HCT116 (cell line): ENCODE data around the gene KCNV2. TPM values are rescaled to one million over a fixed set of nuclear protein-coding genes. Genes with fewer than 3 reads are reported as not detected.

Experiments
- ATAC-seq: fragments of 200-7000 bp; cut with Tn5 transposase; 2 replicates; pipeline ENCODE4 v1.9.1; 2020; ENCODE audit warnings: mild to moderate bottlenecking, moderate library complexity
- BruUV-seq: library from RNA; stranded (reverse); fragments of 400-500 nt; replicated peaks from 2 replicates; lab custom pipeline; 2021; lab: Mats Ljungman, UMichigan
- CTCF ChIA-PET: fragments of 300-600 bp; sonication (Branson Sonifier 250); formaldehyde crosslinking; loops from one replicate; lab custom pipeline; 2021; ENCODE audit warnings: antibody characterized with exemption; lab: Charles Lee
- POLR2A ChIA-PET: fragments of 300-600, 350-600 bp; sonication (Branson Sonifier 250); formaldehyde crosslinking; loops from one replicate; lab custom pipeline; 2021; ENCODE audit warnings: antibody characterized with exemption; lab: Charles Lee
- RAD21 ChIA-PET, 2 experiments: fragments of 300-600 bp; sonication (Branson Sonifier 250); formaldehyde crosslinking; loops; one replicate each; lab custom pipeline; 2023; ENCODE audit warnings: low total read pairs in 2 of 2; ENCODE audit not compliant: uncharacterized antibody in 2 of 2, unreplicated experiment in 2 of 2, low non-redundant PET in 1 of 2; lab: Charles Lee
- DNase-seq: peaks from one replicate; pipeline ENCODE4 v3.0.0-alpha.2; 2010; ENCODE audit warnings: low read depth, low spot score
- H2AFZ ChIP-seq: fragments of 200-600 bp; shearing (Covaris generic), sonication (generic); 2 replicates; pipeline ENCODE4 v1.6.1; 2017; ENCODE audit warnings: low read depth, mixed run types, mixed read lengths, antibody characterized with exemption, low read length; ENCODE audit not compliant: poor library complexity, severe bottlenecking
- H3K27ac ChIP-seq: 2 replicates; pipeline ENCODE4 v1.5.1; 2012; ENCODE audit warnings: low read depth, low read length
- H3K27me3 ChIP-seq: fragments of 200-600 bp; sonication (generic); 2 replicates; pipeline ENCODE4 v1.6.1; 2016; ENCODE audit warnings: mixed run types, low read length, mixed read lengths; ENCODE audit not compliant: insufficient read depth
- H3K36me3 ChIP-seq, 2 experiments: fragments of 200-500 bp in 1 of 2; fragments of 200-600 bp in 1 of 2; sonication (Bioruptor generic) in 1 of 2; sonication (generic) in 1 of 2; 2 replicates each; pipeline versions ENCODE4 v1.5.1 to v1.6.1; 2014 to 2016; ENCODE audit warnings: low read length in 2 of 2, inconsistent platforms in 1 of 2, mixed read lengths in 1 of 2, mixed run types in 1 of 2; ENCODE audit not compliant: insufficient read depth in 2 of 2, control insufficient read depth in 1 of 2
- H3K4me1 ChIP-seq, 2 experiments: fragments of 200-600 bp in 1 of 2; sonication (generic) in 1 of 2; 2 replicates each; pipeline versions ENCODE4 v1.5.1 to v1.6.1; 2012 to 2017; ENCODE audit warnings: low read length in 2 of 2, inconsistent platforms in 1 of 2, mild to moderate bottlenecking in 1 of 2, mixed read lengths in 1 of 2, mixed run types in 1 of 2, moderate library complexity in 1 of 2; ENCODE audit not compliant: insufficient read depth in 2 of 2, control insufficient read depth in 1 of 2
- H3K4me2 ChIP-seq: fragments of 200-600 bp; sonication (generic); 2 replicates; pipeline ENCODE4 v1.6.1; 2017; ENCODE audit warnings: mixed run types, low read length, mixed read lengths
- H3K4me3 ChIP-seq, 2 experiments: fragments of 200-600 bp in 1 of 2; sonication (generic) in 1 of 2; replicated peaks in 1 of 2; 2 replicates each; pipeline ENCODE4 v1.5.1; 2011 to 2016; ENCODE audit warnings: low read length in 2 of 2, control low read depth in 1 of 2, low read depth in 1 of 2, mild to moderate bottlenecking in 1 of 2, mixed read lengths in 1 of 2, mixed run types in 1 of 2
- H3K79me2 ChIP-seq: fragments of 200-600 bp; sonication (generic); 2 replicates; pipeline ENCODE4 v1.6.1; 2017; ENCODE audit warnings: mild to moderate bottlenecking, mixed run types, low read length, moderate library complexity, mixed read lengths; ENCODE audit not compliant: insufficient read depth
- H3K9ac ChIP-seq: fragments of 200-600 bp; sonication (generic); 2 replicates; pipeline ENCODE4 v1.6.1; 2016; ENCODE audit warnings: low read length, mixed read lengths
- H3K9me2 ChIP-seq: fragments of 200-600 bp; sonication (generic), shearing (Covaris generic); 2 replicates; pipeline ENCODE4 v1.6.1; 2017; ENCODE audit warnings: mixed run types, mild to moderate bottlenecking, moderate library complexity; ENCODE audit not compliant: insufficient read depth
- H3K9me3 ChIP-seq, 2 experiments: fragments of 200-500 bp in 1 of 2; fragments of 200-600 bp in 1 of 2; sonication (Bioruptor generic) in 1 of 2; sonication (generic) in 1 of 2; 2 replicates each; pipeline ENCODE4 v1.6.1; 2014 to 2017; ENCODE audit warnings: low read length in 2 of 2, mixed read lengths in 2 of 2, inconsistent platforms in 1 of 2, low read depth in 1 of 2, mild to moderate bottlenecking in 1 of 2, mixed run types in 1 of 2, moderate library complexity in 1 of 2; ENCODE audit not compliant: control insufficient read depth in 1 of 2, insufficient read depth in 1 of 2
- H4K20me1 ChIP-seq: fragments of 200-600 bp; sonication (generic), shearing (Covaris generic); 2 replicates; pipeline ENCODE4 v1.6.1; 2017; ENCODE audit warnings: mixed run types, mild to moderate bottlenecking, moderate library complexity; ENCODE audit not compliant: insufficient read depth
- ATF3 ChIP-seq: IDR thresholded peaks from 2 replicates; pipeline ENCODE4 v1.6.1; 2012
- CBX3 ChIP-seq: IDR thresholded peaks from 2 replicates; pipeline ENCODE4 v1.6.1; 2012; ENCODE audit warnings: low read depth
- EGR1 ChIP-seq: IDR thresholded peaks from 2 replicates; pipeline ENCODE4 v1.6.1; 2012; ENCODE audit warnings: low read depth
- ELF1 ChIP-seq: IDR thresholded peaks from 2 replicates; pipeline ENCODE4 v1.6.1; 2012; ENCODE audit warnings: low read depth, borderline replicate concordance
- EZH2phosphoT487 ChIP-seq: fragments of 200-600 bp; IDR thresholded peaks from 2 replicates; pipeline ENCODE4 v1.6.1; 2018; ENCODE audit warnings: antibody characterized with exemption, borderline replicate concordance
- FOSL1 ChIP-seq: IDR thresholded peaks from 2 replicates; pipeline ENCODE4 v1.6.1; 2012; ENCODE audit warnings: low read depth
- MAX ChIP-seq: IDR thresholded peaks from 2 replicates; pipeline ENCODE4 v1.6.1; 2012
- POLR2A ChIP-seq: IDR thresholded peaks from 2 replicates; pipeline ENCODE4 v1.7.0; 2011; ENCODE audit warnings: borderline replicate concordance; ENCODE audit not compliant: insufficient read depth, insufficient read length; ENCODE audit errors: extremely low read depth
- RAD21 ChIP-seq: IDR thresholded peaks from 2 replicates; pipeline ENCODE4 v1.6.1; 2012; ENCODE audit warnings: low read depth, mild to moderate bottlenecking
- REST ChIP-seq: IDR thresholded peaks from 2 replicates; pipeline ENCODE4 v1.6.1; 2012; ENCODE audit warnings: low read depth
- SIN3A ChIP-seq: IDR thresholded peaks from 2 replicates; pipeline ENCODE4 v1.6.1; 2012; ENCODE audit warnings: low read depth
- SRF ChIP-seq: IDR thresholded peaks from 2 replicates; pipeline ENCODE4 v1.6.1; 2012; ENCODE audit warnings: low read depth
- TCF7L2 ChIP-seq: IDR thresholded peaks from 2 replicates; pipeline ENCODE4 v1.7.0; 2011; ENCODE audit warnings: borderline replicate concordance, inconsistent platforms; ENCODE audit not compliant: insufficient read depth, insufficient read length; ENCODE audit errors: extremely low read depth
- ZBTB33 ChIP-seq: IDR thresholded peaks from 2 replicates; pipeline ENCODE4 v1.6.1; 2011; ENCODE audit warnings: mild to moderate bottlenecking, low read length, moderate library complexity; ENCODE audit not compliant: insufficient replicate concordance; ENCODE audit errors: extremely low read depth
- intact Hi-C: fragments of 100-400 bp; cut with micrococcal nuclease; formaldehyde crosslinking; loops from 2 replicates; pipeline ENCODE4 v1.10.0; 2022
- total RNA-seq: library from RNA; stranded (reverse); gene quantifications from one replicate; pipeline ENCODE4 v1.2.1, GENCODE V29; 2021; ENCODE audit not compliant: unreplicated experiment

KCNV2 gene
- total RNA-seq, 1 experiment from 2014 or later = not detected

- no peaks in the 10 kb centered on the region for H4K20me1 ChIP-seq
- no peaks in the 10 kb centered on the region for H3K9me2 ChIP-seq
- TF ChIP-seq EGR1 (no peak), REST (no peak), SRF (no peak), ZBTB33 (no peak), EZH2phosphoT487 (no peak), RAD21 (no peak), POLR2A (no peak), MAX (no peak), FOSL1 (no peak), ATF3 (no peak), SIN3A (no peak), ELF1 (no peak), CBX3 (no peak), TCF7L2 (no peak)
- no TSS peak for BruUV-seq
- H3K4me1 ChIP-seq = no peaks in the 10 kb centered on the region
- H3K9ac ChIP-seq = no peak overlapping the region
- ATAC-seq (no peak), DNase-seq (no peak)
- no peak overlapping the region for H3K4me3 ChIP-seq
- no peaks in the 10 kb centered on the region for H3K27me3 ChIP-seq
- H3K36me3 ChIP-seq = peaks cover 0 to 5% of the 10 kb centered on the region in 2 experiments; a peak in 1 of 4 replicates
- ChIA-PET POLR2A (no interaction called here), RAD21 (no interaction called here), CTCF (no interaction called here)
- no peak overlapping the region for H3K27ac ChIP-seq
- H3K79me2 ChIP-seq = no peaks in the 10 kb centered on the region
- no peak overlapping the region for H3K4me2 ChIP-seq
- intact Hi-C loops = no loop called here
- H2AFZ ChIP-seq = no peak overlapping the region
- no peaks in the 10 kb centered on the region for H3K9me3 ChIP-seq
These were observed 1.4 kb downstream of the KCNV2 start for GRCh38 chr9:2718698-2719033.
